GM18861 (cell line): ENCODE results near the gene SEMA5B.

Experiments used
- ATAC-seq: cut with Tn5 transposase; IDR thresholded peaks from one replicate; pipeline ENCODE4 v1.9.1; 2021; ENCODE audit not compliant: unreplicated experiment

SEMA5B gene

GRCh38 chr3:122926811-122927210 is 100.8 kb downstream of the SEMA5B start:
- ATAC-seq: no peak

- ATAC-seq: no peak
Observed at GRCh38 chr3:122926322-122926721, 101.2 kb downstream of the SEMA5B start.

- no peak for ATAC-seq
Observed at GRCh38 chr3:122925756-122926155, 101.8 kb downstream of the SEMA5B start.

DNA sequence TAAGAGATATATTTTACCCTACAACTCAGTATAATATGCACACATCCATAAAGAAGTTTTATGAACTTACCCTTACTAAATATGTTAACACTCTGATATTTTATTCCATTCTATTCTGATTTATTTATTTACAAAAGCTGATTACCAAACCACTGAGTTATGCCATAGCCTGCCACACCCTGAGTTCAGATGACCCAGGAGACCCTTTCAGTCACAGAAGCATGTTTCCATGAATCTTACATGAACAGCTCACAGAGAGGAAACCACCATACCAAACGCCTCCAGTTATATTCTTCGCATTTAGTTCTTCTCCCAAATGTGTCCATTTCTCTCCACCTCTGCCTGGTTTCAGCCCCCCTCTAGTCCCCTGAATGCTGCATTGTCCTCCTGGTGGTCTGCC is 103.5 kb downstream of the SEMA5B start:
- ATAC-seq: no peak

DNA sequence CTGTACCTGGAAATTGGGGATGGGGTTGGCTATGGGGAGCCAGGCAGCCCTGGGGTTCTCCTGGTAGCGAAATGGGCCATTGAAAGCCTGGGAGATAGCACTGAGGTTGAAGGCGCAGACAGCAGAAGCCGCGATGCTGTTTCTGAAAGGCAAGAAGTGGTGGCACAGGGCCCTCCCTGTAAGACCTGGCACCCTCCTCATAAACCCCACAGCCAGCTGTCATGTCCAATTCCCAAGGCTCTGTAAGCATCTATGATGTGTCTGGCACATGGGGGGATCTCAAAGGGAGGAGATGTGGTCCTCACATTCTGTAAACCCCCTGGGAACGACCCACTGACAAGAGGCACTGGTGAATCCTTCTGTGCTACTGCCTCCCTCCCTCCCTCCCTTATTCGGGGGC is 104.0 kb downstream of the SEMA5B start:
- no peak for ATAC-seq

DNA sequence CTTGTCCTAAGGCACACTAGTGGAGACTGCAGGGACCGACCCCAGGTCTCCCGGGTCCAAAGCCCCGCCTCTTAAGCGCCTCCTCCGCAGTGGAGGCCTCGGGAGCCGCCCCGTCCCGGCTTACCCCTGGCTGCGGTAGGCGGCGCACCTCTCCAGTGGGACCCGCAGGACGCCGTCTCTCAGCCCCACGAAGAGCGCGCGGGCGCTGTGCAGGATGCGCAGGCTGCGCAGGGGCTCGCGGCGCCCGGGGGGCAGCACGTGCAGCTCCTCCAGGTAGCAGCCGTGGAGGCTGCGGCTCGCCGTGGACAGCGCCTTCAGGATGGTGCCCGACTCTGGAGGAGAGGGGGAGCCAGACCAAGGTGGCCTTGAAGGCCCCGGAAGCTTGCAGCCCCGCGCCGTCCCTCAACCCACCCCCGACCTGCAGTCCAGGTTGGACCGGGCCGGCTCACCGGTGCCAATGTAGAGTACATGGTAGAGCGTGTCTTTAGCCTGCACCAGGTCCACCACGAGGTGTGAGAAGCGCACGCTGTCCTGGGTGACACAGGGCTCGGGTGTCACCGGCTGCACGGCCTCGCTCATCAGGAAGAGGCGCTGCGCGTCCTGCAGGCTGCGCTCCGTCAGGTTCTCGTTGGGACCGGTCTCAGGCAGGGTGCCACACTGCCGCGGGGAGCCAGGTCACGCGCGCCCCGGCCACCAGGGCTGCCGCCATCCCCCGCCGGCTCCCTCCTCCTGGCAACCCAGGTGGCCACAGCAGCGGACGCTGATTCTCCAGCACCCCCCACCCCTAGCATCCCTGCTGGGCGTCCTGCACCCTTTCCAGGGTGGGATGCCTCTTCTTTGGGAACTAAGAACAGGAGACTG is 105.5 kb downstream of the SEMA5B start:
- no peak for ATAC-seq

DNA sequence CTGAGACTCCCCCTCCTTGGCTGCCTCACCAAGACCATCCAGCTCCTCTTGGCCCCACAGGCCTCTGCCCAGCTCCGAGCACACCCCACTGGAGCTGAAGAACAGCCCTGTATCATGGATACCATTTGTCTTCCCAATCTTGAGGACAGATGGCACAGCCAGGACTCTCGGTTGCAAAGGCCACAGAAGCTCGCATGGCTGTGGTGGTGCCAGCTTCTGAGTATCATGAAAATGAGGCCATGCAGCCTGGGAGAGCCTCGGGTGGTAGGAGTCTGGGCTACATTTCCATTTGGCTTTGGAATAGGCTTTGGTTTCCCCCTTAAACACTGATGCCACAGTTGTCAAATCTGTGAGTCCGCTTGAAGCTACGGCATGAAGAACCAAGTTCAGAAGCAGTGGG is 106.6 kb downstream of the SEMA5B start:
- no peak for ATAC-seq

- ATAC-seq: no peak
Observed at GRCh38 chr3:122919291-122919610, 108.3 kb downstream of the SEMA5B start.

GRCh38 chr3:122918576-122919290 is 108.8 kb downstream of the SEMA5B start:
- ATAC-seq: no peak

GRCh38 chr3:122917412-122917811 is 110.2 kb downstream of the SEMA5B start:
- ATAC-seq: no peak

DNA sequence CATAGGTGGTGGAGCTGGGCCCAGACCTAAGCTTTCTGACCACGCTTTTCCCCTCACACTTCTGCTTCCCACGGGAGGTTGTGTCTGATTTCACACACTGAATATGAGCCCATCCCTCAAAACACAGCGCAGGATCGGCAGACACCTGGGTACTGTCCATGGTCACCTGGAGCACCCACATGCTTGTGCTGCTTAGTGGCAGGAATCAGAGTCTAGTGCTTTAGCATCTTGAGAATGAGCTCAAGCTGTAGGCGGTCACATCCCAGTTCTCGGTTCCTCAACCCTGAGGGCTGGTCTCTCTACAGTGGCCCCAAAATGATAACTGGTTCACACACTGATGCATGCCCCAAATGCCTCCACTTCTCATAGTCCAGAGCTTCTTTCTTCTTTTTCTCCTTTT is 111.0 kb downstream of the SEMA5B start:
- no peak for ATAC-seq

- no peak for ATAC-seq
Observed at GRCh38 chr3:122916084-122916483, 111.5 kb downstream of the SEMA5B start.

- ATAC-seq: no peak
Observed at GRCh38 chr3:122915300-122916055, 112.1 kb downstream of the SEMA5B start.

GRCh38 chr3:122913539-122914100 is 113.9 kb downstream of the SEMA5B start:
- ATAC-seq: no peak

DNA sequence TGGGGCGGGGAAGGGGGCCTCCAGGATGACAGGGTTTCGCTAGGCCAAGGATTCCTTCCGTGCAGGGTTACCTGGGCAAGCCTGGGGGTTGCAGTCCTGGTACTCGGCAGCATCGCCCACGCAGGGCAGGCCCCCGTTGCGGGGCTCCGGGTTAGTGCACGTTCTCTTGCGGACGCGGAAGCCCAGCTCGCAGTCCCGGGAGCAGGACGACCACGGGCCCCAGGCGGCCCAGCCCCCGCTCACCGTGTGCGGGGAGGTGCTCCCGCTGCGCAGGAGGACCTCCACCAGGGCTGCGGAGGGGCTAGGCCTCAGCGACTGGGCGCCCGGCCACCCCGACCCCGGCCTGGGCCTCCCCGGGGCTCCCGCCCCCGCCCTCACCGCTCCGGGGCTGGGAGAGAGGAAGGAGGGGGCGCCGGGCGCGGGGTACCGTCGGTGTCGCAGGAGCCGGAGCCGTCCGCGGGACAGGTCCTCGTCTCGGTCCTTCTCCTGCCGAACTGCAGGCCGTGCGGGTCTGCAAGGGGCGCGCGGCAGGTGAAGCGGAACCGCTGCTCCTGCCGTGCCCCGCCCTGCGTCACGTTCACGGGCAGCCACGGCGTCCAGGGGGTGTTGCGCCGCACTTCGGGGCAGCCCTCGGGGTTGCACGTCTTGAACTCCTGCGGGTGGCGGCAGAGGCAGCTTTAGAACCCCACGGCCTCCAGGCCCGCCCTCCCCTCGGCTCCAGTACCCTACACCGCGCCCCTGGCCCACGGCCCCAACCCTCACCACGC is 114.6 kb downstream of the SEMA5B start:
- no peak for ATAC-seq

- ATAC-seq: no peak
Observed at GRCh38 chr3:122911901-122912300, 115.7 kb downstream of the SEMA5B start.

- ATAC-seq: no peak
Observed at GRCh38 chr3:122908251-122908650, 119.3 kb downstream of the SEMA5B start.

DNA sequence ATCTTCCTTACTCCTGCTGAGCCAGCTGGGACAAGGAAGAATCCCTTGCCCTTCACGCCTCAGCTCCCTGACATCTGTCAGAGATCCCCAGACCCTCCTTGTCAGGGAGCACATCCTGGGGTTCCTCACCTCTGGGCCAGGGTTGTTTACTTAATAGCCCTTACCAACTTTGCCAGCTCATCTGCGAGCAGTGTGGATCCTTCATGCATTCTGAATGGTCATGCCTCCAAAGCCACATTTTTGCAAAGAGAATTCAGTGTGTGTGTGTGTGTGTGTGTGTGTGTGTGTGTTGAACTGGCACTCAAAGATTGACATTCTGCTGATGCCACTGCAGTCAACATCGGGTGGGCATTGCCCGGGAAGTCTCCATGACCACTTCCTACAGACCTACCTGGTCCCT is 120.1 kb downstream of the SEMA5B start:
- ATAC-seq: no peak

- no peak for ATAC-seq
Observed at GRCh38 chr3:122903171-122903570, 124.4 kb downstream of the SEMA5B start.

- ATAC-seq: no peak
Observed at GRCh38 chr3:122902326-122902725, 125.2 kb downstream of the SEMA5B start.

DNA sequence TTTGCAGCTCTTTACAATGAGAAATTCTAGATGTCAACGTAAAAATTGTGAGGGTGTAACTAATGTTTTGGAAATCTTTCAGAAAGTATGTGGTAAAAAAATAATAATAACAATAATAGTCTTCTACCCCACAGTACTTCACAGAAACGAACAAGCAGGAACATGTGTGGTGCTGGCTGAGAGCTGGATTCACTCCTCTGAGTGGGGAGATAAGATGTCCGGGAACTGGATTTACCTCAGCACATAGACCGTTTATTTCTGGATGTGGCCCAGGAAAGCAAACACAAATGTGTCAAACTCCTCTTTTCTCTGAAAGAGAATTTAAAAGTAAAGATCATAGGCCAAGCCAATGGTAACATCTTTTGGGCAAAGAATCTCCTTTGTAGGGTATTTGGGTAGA is 129.3 kb downstream of the SEMA5B start:
- ATAC-seq: no peak
